HCT116 (cell line): ENCODE data around the gene MRAS. TPM values are rescaled to one million over a fixed set of nuclear protein-coding genes. Genes with fewer than 3 reads are reported as not detected.

Experiments used
- ATAC-seq: fragments of 200-7000 bp; cut with Tn5 transposase; 2 replicates; pipeline ENCODE4 v1.9.1; 2020; ENCODE audit warnings: mild to moderate bottlenecking, moderate library complexity
- BruUV-seq: library from RNA; stranded (reverse); fragments of 400-500 nt; replicated peaks from 2 replicates; lab custom pipeline; 2021; lab: Mats Ljungman, UMichigan
- CTCF ChIA-PET: fragments of 300-600 bp; sonication (Branson Sonifier 250); formaldehyde crosslinking; loops from one replicate; lab custom pipeline; 2021; ENCODE audit warnings: antibody characterized with exemption; lab: Charles Lee
- POLR2A ChIA-PET: fragments of 300-600, 350-600 bp; sonication (Branson Sonifier 250); formaldehyde crosslinking; loops from one replicate; lab custom pipeline; 2021; ENCODE audit warnings: antibody characterized with exemption; lab: Charles Lee
- RAD21 ChIA-PET, 2 experiments: fragments of 300-600 bp; sonication (Branson Sonifier 250); formaldehyde crosslinking; loops; one replicate each; lab custom pipeline; 2023; ENCODE audit warnings: low total read pairs in 2 of 2; ENCODE audit not compliant: uncharacterized antibody in 2 of 2, unreplicated experiment in 2 of 2, low non-redundant PET in 1 of 2; lab: Charles Lee
- DNase-seq: peaks from one replicate; pipeline ENCODE4 v3.0.0-alpha.2; 2010; ENCODE audit warnings: low read depth, low spot score
- H2AFZ ChIP-seq: fragments of 200-600 bp; shearing (Covaris generic), sonication (generic); 2 replicates; pipeline ENCODE4 v1.6.1; 2017; ENCODE audit warnings: low read depth, mixed run types, mixed read lengths, antibody characterized with exemption, low read length; ENCODE audit not compliant: poor library complexity, severe bottlenecking
- H3K27ac ChIP-seq: 2 replicates; pipeline ENCODE4 v1.5.1; 2012; ENCODE audit warnings: low read depth, low read length
- H3K27me3 ChIP-seq: fragments of 200-600 bp; sonication (generic); 2 replicates; pipeline ENCODE4 v1.6.1; 2016; ENCODE audit warnings: mixed run types, low read length, mixed read lengths; ENCODE audit not compliant: insufficient read depth
- H3K36me3 ChIP-seq, 2 experiments: fragments of 200-500 bp in 1 of 2; fragments of 200-600 bp in 1 of 2; sonication (Bioruptor generic) in 1 of 2; sonication (generic) in 1 of 2; 2 replicates each; pipeline versions ENCODE4 v1.5.1 to v1.6.1; 2014 to 2016; ENCODE audit warnings: low read length in 2 of 2, inconsistent platforms in 1 of 2, mixed read lengths in 1 of 2, mixed run types in 1 of 2; ENCODE audit not compliant: insufficient read depth in 2 of 2, control insufficient read depth in 1 of 2
- H3K4me1 ChIP-seq, 2 experiments: fragments of 200-600 bp in 1 of 2; sonication (generic) in 1 of 2; 2 replicates each; pipeline versions ENCODE4 v1.5.1 to v1.6.1; 2012 to 2017; ENCODE audit warnings: low read length in 2 of 2, inconsistent platforms in 1 of 2, mild to moderate bottlenecking in 1 of 2, mixed read lengths in 1 of 2, mixed run types in 1 of 2, moderate library complexity in 1 of 2; ENCODE audit not compliant: insufficient read depth in 2 of 2, control insufficient read depth in 1 of 2
- H3K4me2 ChIP-seq: fragments of 200-600 bp; sonication (generic); 2 replicates; pipeline ENCODE4 v1.6.1; 2017; ENCODE audit warnings: mixed run types, low read length, mixed read lengths
- H3K4me3 ChIP-seq, 2 experiments: fragments of 200-600 bp in 1 of 2; sonication (generic) in 1 of 2; replicated peaks in 1 of 2; 2 replicates each; pipeline ENCODE4 v1.5.1; 2011 to 2016; ENCODE audit warnings: low read length in 2 of 2, control low read depth in 1 of 2, low read depth in 1 of 2, mild to moderate bottlenecking in 1 of 2, mixed read lengths in 1 of 2, mixed run types in 1 of 2
- H3K79me2 ChIP-seq: fragments of 200-600 bp; sonication (generic); 2 replicates; pipeline ENCODE4 v1.6.1; 2017; ENCODE audit warnings: mild to moderate bottlenecking, mixed run types, low read length, moderate library complexity, mixed read lengths; ENCODE audit not compliant: insufficient read depth
- H3K9ac ChIP-seq: fragments of 200-600 bp; sonication (generic); 2 replicates; pipeline ENCODE4 v1.6.1; 2016; ENCODE audit warnings: low read length, mixed read lengths
- H3K9me2 ChIP-seq: fragments of 200-600 bp; sonication (generic), shearing (Covaris generic); 2 replicates; pipeline ENCODE4 v1.6.1; 2017; ENCODE audit warnings: mixed run types, mild to moderate bottlenecking, moderate library complexity; ENCODE audit not compliant: insufficient read depth
- H3K9me3 ChIP-seq, 2 experiments: fragments of 200-500 bp in 1 of 2; fragments of 200-600 bp in 1 of 2; sonication (Bioruptor generic) in 1 of 2; sonication (generic) in 1 of 2; 2 replicates each; pipeline ENCODE4 v1.6.1; 2014 to 2017; ENCODE audit warnings: low read length in 2 of 2, mixed read lengths in 2 of 2, inconsistent platforms in 1 of 2, low read depth in 1 of 2, mild to moderate bottlenecking in 1 of 2, mixed run types in 1 of 2, moderate library complexity in 1 of 2; ENCODE audit not compliant: control insufficient read depth in 1 of 2, insufficient read depth in 1 of 2
- H4K20me1 ChIP-seq: fragments of 200-600 bp; sonication (generic), shearing (Covaris generic); 2 replicates; pipeline ENCODE4 v1.6.1; 2017; ENCODE audit warnings: mixed run types, mild to moderate bottlenecking, moderate library complexity; ENCODE audit not compliant: insufficient read depth
- CBX3 ChIP-seq: IDR thresholded peaks from 2 replicates; pipeline ENCODE4 v1.6.1; 2012; ENCODE audit warnings: low read depth
- CEBPB ChIP-seq: IDR thresholded peaks from 2 replicates; pipeline ENCODE4 v1.6.1; 2012; ENCODE audit warnings: low read depth
- CTCF ChIP-seq, 3 experiments: fragments of 200-600 bp in 1 of 3; sonication (generic) in 1 of 3; IDR thresholded peaks in 2 of 3; conservative IDR thresholded peaks in 1 of 3; 2 replicates each; pipeline ENCODE4 v1.5.1; 2012 to 2017; ENCODE audit warnings: low read depth in 2 of 3, low read length in 2 of 3, antibody characterized with exemption in 1 of 3, borderline replicate concordance in 1 of 3, control low read depth in 1 of 3, mild to moderate bottlenecking in 1 of 3, mixed read lengths in 1 of 3, mixed run types in 1 of 3, moderate library complexity in 1 of 3; ENCODE audit not compliant: insufficient read depth in 1 of 3
- ELF1 ChIP-seq: IDR thresholded peaks from 2 replicates; pipeline ENCODE4 v1.6.1; 2012; ENCODE audit warnings: low read depth, borderline replicate concordance
- EZH2 ChIP-seq: fragments of 200-600 bp; sonication (generic); IDR thresholded peaks from 2 replicates; pipeline ENCODE4 v1.6.1; 2017; ENCODE audit warnings: antibody characterized with exemption, mixed run types
- EZH2phosphoT487 ChIP-seq: fragments of 200-600 bp; IDR thresholded peaks from 2 replicates; pipeline ENCODE4 v1.6.1; 2018; ENCODE audit warnings: antibody characterized with exemption, borderline replicate concordance
- FOSL1 ChIP-seq: IDR thresholded peaks from 2 replicates; pipeline ENCODE4 v1.6.1; 2012; ENCODE audit warnings: low read depth
- JUND ChIP-seq: IDR thresholded peaks from 2 replicates; pipeline ENCODE4 v1.6.1; 2012
- MAX ChIP-seq: IDR thresholded peaks from 2 replicates; pipeline ENCODE4 v1.6.1; 2012
- POLR2A ChIP-seq: IDR thresholded peaks from 2 replicates; pipeline ENCODE4 v1.7.0; 2011; ENCODE audit warnings: borderline replicate concordance; ENCODE audit not compliant: insufficient read depth, insufficient read length; ENCODE audit errors: extremely low read depth
- POLR2AphosphoS5 ChIP-seq: IDR thresholded peaks from 2 replicates; pipeline ENCODE4 v1.6.1; 2011; ENCODE audit warnings: mild to moderate bottlenecking, low read depth, low read length, moderate library complexity
- REST ChIP-seq: IDR thresholded peaks from 2 replicates; pipeline ENCODE4 v1.6.1; 2012; ENCODE audit warnings: low read depth
- SP1 ChIP-seq: IDR thresholded peaks from 2 replicates; pipeline ENCODE4 v1.6.1; 2012; ENCODE audit warnings: low read depth
- TCF7L2 ChIP-seq: IDR thresholded peaks from 2 replicates; pipeline ENCODE4 v1.7.0; 2011; ENCODE audit warnings: borderline replicate concordance, inconsistent platforms; ENCODE audit not compliant: insufficient read depth, insufficient read length; ENCODE audit errors: extremely low read depth
- YY1 ChIP-seq: IDR thresholded peaks from 2 replicates; pipeline ENCODE4 v1.6.1; 2011; ENCODE audit warnings: low read length, low read depth, moderate library complexity, mild to moderate bottlenecking; ENCODE audit not compliant: insufficient replicate concordance; ENCODE audit errors: extremely low read depth
- ZBTB33 ChIP-seq: IDR thresholded peaks from 2 replicates; pipeline ENCODE4 v1.6.1; 2011; ENCODE audit warnings: mild to moderate bottlenecking, low read length, moderate library complexity; ENCODE audit not compliant: insufficient replicate concordance; ENCODE audit errors: extremely low read depth
- ZFX ChIP-seq: fragments of 450-650 bp; IDR thresholded peaks from 2 replicates; pipeline ENCODE4 v1.6.1; 2017
- ZNF274 ChIP-seq: fragments of 200-500 bp; sonication (Bioruptor generic); IDR thresholded peaks from 2 replicates; pipeline ENCODE4 v1.6.1; 2014; ENCODE audit warnings: mild to moderate bottlenecking, low read depth, low read length, inconsistent platforms
- intact Hi-C: fragments of 100-400 bp; cut with micrococcal nuclease; formaldehyde crosslinking; loops from 2 replicates; pipeline ENCODE4 v1.10.0; 2022
- total RNA-seq: library from RNA; stranded (reverse); gene quantifications from one replicate; pipeline ENCODE4 v1.2.1, GENCODE V29; 2021; ENCODE audit not compliant: unreplicated experiment

Gene MRAS
- total RNA-seq, 1 experiment from 2014 or later: 13.5 TPM

- TF ChIP-seq REST (no peak), POLR2A (no peak), ELF1 (no peak), ZNF274 (no peak)
These were observed 39.6 kb upstream of the MRAS start (continued) for GRCh38 chr3:138308783-138309182.

GRCh38 chr3:138310494-138310893 is 37.9 kb upstream of the MRAS start:
- Histone ChIP-seq H4K20me1 (no peaks in the 10 kb centered on the region), H3K79me2 (no peaks in the 10 kb centered on the region), H2AFZ (no peak overlapping the region), H3K9me3 (no peaks in the 10 kb centered on the region), H3K36me3 (no peaks in the 10 kb centered on the region), H3K4me3 (no peak overlapping the region), H3K27me3 (no peaks in the 10 kb centered on the region), H3K27ac (no peak overlapping the region), H3K4me1 (no peaks in the 10 kb centered on the region), H3K9ac (no peak overlapping the region), H3K4me2 (no peak overlapping the region), H3K9me2 (no peaks in the 10 kb centered on the region; the same call in 1 of the 2 replicates)
- no peak for DNase-seq
- ChIA-PET RAD21 (no interaction called here), POLR2A (no interaction called here), CTCF (no interaction called here)
- ATAC-seq: no peak
- intact Hi-C loops: no loop called here
- BruUV-seq: no TSS peak
- no peak for TF ChIP-seq CEBPB
- no peak for TF ChIP-seq POLR2AphosphoS5
- TF ChIP-seq FOSL1: no peak
- TF ChIP-seq TCF7L2: no peak
- TF ChIP-seq EZH2: no peak
- TF ChIP-seq ZBTB33: no peak
- no peak for TF ChIP-seq ZFX
- TF ChIP-seq ELF1: no peak
- TF ChIP-seq YY1: no peak
- TF ChIP-seq SP1: no peak
- no peak for TF ChIP-seq CTCF (IDR thresholded peaks at IDR 0.05 in 2 of 3, conservative IDR thresholded peaks at IDR 0.05 in 1 of 3; ENCODE audit: borderline replicate concordance in 1 of 3, insufficient read depth in 1 of 3, low read depth in 2 of 3, low read length in 2 of 3)
- TF ChIP-seq JUND: no peak
- no peak for TF ChIP-seq CBX3
- TF ChIP-seq MAX: no peak
- no peak for TF ChIP-seq POLR2A
- TF ChIP-seq EZH2phosphoT487: no peak
